T47D (cell line): ENCODE measurements around the gene BBS1.
"Not testable (repeated sequence)": the region's sequence is repeated elsewhere in the genome, so short reads cannot be mapped to it uniquely, and the experiment has no call there.

Experiments used
- DNase-seq, 2 experiments: peaks; one replicate each; pipeline versions ENCODE4 v3.0.0 to v3.0.0-alpha.2; 2011 to 2012; ENCODE audit warnings: low read depth in 1 of 2, low spot score in 1 of 2
- JUND ChIP-seq: IDR thresholded peaks from 2 replicates; pipeline ENCODE4 v1.6.1; 2012; ENCODE audit warnings: low read depth
- in situ Hi-C: cut with HindIII; loops from 2 replicates; pipeline ENCODE4 v1.10.0; 2016; ENCODE audit warnings: low sequenced_read_pairs, low pct_unique_long_range_greater_than_20kb

The BBS1 gene

DNA sequence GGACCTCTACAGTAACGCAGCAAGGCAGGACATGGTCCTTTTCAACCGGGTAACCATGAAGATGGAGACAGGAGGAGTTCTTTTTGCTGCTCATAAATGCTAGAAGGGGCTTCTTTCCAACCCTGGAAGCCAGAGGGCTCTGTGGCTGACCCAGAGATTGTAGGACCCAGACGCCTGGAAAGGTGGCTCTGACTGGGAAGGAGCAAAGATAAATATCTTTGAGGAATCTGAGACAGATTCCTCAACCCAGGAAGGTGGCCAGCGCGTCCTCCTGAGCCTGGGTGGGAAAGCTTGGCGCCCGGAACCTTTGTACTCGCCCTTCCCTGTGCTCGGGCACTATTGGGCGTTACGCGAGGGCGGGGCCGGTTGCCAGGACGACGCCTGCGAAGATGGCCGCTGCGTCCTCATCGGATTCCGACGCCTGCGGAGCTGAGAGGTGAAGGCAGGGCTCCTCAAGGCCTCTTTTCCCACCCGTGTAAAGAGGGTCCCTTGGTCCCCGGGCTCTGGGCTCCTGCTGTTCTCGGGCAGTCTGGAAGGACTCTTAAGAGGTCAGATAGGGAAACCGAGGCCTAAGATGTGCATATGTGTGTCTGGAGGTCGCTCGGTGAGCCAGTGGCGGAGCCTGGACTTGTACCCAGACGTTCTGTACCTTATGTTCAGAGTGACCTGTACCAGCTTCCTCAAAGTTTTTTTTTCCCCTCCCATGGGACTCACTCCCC is at the start of gene BBS1:
BBS1 (plus strand) TSS at position 365 of the 719 bp plus-strand sequence; CDS start at position 390, 25 bp downstream.
- peak; percentile 77 to 88 for DNase-seq
- in situ Hi-C loops: no loop called here
- TF ChIP-seq JUND: no peak

GRCh38 chr11:66462010-66462409 is 48.4 kb upstream of the BBS1 start:
- no peak for TF ChIP-seq JUND
- no peak for DNase-seq
- in situ Hi-C loops: no loop called here

- DNase-seq: no peak
- no peak for TF ChIP-seq JUND
- in situ Hi-C loops: no loop called here
Measured at GRCh38 chr11:66462911-66463310, 47.5 kb upstream of the BBS1 start.

DNA sequence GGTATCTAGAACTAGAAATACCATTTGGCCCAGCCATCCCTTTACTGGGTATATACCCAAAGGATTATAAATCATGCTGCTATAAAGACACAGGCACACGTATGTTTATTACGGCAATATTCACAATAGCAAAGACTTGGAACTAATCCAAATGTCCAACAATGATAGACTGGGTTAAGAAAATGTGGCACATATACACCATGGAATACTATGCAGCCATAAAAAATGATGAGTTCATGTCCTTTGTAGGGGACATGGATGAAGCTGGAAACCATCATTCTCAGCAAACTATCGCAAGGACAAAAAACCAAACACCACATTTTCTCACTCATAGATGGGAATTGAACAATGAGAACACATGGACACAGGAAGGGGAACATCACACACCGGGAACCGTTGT is 46.3 kb upstream of the BBS1 start:
- DNase-seq, in situ Hi-C loops: not testable (repeated sequence)

- no peak for TF ChIP-seq JUND
- in situ Hi-C loops: no loop called here
- no peak for DNase-seq
Measured at GRCh38 chr11:66464916-66465315, 45.5 kb upstream of the BBS1 start.

GRCh38 chr11:66465373-66466224 is 44.8 kb upstream of the BBS1 start:
- no peak for DNase-seq
- no peak for TF ChIP-seq JUND
- in situ Hi-C loops: no loop called here

DNA sequence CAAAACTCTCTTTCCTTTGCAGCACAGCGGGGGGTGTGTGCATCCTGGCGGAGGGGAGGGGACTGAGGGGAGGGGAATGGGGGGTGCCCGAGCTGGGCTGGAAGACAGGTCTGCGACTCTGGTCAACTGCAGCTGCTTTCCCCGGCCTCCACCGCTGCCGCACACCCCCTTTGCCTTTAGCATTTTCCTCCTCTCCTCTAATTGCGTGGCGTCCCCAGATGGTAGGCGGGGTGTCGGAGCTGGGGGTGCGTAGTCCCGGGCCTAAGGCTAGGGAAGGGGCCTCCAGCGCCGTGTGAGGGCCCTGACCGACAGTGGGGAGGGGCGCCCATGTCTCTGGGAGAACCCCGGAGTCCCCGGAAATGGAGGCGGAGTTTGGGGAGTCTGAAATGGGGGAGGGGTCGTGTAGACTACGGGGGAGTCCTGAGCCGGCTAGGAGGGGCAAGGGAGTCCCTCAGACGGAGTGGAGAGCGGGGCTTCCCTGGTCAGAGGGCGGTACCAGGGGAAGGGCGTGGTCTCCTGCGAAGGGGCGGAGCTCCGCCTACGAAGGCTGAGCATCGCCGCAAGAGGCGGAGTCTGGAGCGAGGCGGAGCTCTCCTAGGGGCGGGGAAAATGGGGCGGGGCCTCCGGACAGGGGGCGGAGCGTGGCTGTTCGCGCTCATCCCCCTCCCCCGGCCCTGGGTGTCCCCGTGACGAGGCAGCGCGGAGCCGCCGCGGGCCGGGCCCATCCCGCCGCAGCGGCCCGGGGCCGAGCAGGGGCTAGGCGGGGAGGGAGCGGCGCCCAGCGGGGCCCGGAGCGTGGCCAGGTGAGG is 44.0 kb upstream of the BBS1 start, which contains the start of gene PELI3:
PELI3 (plus strand) TSS at position 681 of the 809 bp plus-strand sequence. CDS start 1,224 bp downstream, outside the sequence.
- in situ Hi-C loops: no loop called here
- no peak for TF ChIP-seq JUND
- DNase-seq: peak; percentile 93 to 95

DNA sequence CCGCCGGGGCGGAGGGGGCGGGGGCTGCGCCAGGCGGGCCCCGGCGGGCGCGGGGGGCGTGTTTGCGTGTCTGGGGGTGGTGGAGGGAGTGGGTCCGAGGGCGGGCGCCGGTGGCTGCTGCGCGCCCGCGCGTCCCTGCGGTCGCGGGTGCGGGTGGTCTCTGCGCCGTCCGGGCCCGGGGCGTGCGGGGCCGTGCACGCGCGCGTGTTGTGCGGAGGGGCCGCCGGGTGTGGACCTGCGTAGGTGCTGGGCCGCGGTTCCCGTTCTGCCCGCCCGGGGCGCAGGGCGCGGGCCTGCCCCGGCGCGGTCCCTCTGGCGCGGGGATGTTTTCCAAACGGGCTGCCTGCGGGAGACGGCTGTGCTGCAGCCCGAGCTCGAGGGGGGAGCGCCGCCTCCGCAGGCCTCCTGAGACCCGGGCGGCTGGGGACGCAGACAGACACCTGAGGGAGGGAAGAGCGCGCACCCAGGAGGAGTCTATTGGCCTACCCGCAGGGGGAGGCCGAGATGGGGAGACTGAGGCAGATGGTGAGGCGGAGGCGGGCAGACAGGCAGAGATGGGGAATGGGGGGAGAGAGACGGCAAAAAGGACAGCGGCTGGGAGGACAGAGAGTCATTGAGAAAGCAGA is 43.3 kb upstream of the BBS1 start:
- TF ChIP-seq JUND: no peak

GRCh38 chr11:66467756-66468155 is 42.7 kb upstream of the BBS1 start:
- TF ChIP-seq JUND: no peak
- DNase-seq: no peak
- in situ Hi-C loops: no loop called here

More for the DNA sequence above, 43.3 kb upstream of the BBS1 start:
- DNase-seq: peak; percentile 61 to 68
- in situ Hi-C loops: no loop called here

GRCh38 chr11:66468691-66469090 is 41.7 kb upstream of the BBS1 start:
- in situ Hi-C loops: no loop called here
- no peak for DNase-seq
- no peak for TF ChIP-seq JUND

- TF ChIP-seq JUND: no peak
- in situ Hi-C loops: no loop called here
- DNase-seq: no peak
Measured at GRCh38 chr11:66469441-66469840, 41.0 kb upstream of the BBS1 start.

DNA sequence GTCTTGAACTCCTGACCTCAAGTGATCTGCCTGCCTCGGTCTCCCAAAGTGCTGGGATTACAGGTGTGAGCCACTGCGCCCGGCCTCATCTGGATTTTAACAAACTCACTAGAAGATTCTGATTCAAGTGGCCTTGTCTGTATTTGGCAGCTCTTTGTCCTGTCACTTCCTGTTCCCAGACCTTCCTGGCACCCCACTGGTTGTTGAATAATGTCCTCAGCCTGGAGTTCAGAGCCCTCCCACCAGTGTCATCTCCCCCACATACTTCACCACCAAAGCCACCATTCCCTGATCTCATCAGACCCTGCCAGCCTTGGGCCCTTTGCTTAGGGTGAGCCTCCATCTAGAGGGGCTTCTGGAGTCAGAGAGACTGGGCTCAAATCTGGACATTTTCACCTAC is 40.4 kb upstream of the BBS1 start:
- no peak for TF ChIP-seq JUND
- in situ Hi-C loops: no loop called here
- no peak for DNase-seq
